Embryonic facial prominence (tissue), 1 donor: ENCODE results near the gene VASP.

Source experiments
- DNase-seq: peaks from one replicate; pipeline ENCODE4 v3.0.0-alpha.2; 2016; ENCODE audit errors: extremely low spot score

Gene VASP

DNA sequence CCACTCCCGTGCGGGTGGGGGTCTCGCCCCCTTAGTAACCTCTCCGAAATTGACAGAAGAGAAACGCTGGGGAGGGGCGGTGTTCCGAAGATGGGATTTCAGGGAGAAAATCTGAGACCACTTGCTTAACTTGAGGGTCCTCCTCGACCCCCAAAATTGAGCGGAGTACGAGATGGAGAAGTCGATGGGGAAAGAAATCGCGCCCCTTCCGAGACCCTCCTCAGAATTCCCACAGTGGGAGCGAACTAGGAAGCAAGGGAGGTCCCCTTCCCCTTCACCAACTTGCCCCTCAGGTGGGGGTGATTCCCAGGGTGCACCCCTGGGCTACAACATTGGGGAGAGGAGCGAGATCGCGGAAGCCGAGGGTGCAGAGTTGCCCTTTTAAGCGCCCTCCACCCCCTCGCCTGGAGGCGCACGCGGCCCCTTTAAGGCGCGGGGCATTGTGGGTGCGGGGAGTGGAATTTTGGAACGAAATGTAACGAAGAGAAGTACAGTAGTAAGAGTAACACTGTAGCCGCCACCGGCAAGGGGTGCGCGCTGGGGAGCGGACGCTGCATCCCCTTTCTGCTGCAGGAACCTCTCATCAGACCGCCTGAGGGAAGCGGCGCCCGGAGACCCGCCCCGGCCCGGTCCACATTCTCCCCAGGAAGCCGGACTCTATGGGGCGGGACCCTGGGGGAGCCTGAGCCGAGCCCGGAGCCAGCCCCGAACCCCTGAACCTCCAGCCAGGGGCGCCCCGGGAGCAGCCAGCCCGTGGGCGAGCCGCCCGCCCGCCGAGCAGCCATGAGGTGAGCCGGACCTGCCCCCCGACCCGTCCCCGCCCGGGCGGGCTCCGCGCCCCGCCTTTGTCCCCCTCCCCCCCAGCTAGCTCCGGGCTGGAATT, at the start of gene VASP:
Gene VASP, plus strand, starts transcription at position 491 of the 883 bp plus-strand sequence. Its CDS starts 293 bp downstream, at position 784.
- DNase-seq = peak; percentile 58

- DNase-seq = no peak
These were observed 49.5 kb upstream of the VASP start for GRCh38 chr19:45457776-45458175.

GRCh38 chr19:45460807-45461347, 46.4 kb upstream of the VASP start:
- no peak for DNase-seq

DNA sequence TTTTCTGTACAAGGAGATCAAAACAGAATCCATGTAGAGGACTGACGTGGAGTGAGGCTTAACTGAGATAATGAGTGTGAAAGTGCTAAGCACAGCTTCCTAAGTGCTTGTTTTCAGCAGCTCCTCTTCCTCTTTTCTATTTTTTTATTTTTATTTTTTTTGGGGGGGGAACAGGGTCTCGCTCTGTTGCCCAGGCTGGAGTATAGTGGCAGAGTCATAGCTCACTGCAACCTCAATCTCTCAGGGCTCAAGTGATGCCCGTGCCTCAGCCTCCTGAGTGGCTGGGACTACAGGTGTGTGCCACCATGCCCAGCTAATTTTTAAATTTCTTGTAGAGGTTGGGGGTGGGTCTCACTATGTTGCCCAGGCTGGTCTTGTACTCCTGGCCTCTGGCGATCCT, 45.1 kb upstream of the VASP start:
- DNase-seq = no peak

DNA sequence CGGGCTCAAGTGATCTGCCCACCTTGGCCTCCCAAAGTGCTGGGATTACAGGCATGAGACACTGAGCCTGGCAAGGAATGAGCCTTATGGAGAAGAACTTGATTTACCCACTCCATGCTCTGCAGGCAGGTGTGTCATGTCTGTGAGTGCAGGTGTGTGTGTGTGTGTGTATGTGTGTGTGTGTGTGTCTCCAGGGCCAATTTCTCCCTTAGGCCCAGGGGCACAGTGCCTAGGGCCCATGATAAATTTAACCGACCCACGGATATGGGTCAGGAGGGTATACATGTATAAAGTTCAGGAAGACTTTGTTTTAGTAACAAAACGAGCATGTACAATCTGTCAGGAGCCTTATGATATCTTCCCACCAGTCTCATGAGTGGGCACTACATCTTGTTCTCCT, 44.0 kb upstream of the VASP start:
- no peak for DNase-seq

GRCh38 chr19:45464274-45464673, 43.0 kb upstream of the VASP start:
- no peak for DNase-seq

GRCh38 chr19:45464852-45465441, 42.3 kb upstream of the VASP start:
- DNase-seq = no peak

- no peak for DNase-seq
These were observed 40.2 kb upstream of the VASP start for GRCh38 chr19:45467115-45467455.

DNA sequence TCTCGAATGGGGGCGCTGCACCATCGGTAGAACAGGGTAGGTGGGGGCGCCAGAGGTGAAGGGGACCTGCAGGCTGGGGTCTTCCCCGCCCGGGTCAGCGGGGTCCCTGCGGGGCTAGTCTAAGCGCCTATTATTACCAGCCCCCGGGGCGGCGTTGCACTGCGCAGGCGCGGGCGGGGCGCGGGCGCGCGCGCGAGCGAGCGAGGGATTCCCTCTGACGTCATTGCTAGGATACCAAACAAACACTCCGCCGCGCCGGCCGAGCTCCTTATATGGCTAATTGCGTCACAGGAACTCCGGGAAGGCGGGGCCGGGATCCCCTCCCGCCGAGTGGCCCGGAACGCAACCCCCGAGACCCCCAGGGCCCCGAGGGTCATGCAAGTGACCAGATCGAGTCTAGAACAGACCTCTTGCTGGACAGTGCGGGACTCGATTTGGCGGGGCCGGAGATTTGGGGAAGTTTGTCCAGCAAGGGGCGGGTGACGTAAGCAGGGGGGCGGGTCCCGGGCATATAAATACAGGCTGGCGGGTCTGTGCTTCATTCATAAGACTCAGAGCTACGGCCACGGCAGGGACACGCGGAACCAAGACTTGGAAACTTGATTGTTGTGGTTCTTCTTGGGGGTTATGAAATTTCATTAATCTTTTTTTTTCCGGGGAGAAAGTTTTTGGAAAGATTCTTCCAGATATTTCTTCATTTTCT, 39.7 kb upstream of the VASP start, which contains the start of gene FOSB:
Gene FOSB, plus strand, starts transcription at position 541 of the 703 bp plus-strand sequence. CDS start 591 bp downstream, outside the sequence.
- DNase-seq = peak; percentile 97

DNA sequence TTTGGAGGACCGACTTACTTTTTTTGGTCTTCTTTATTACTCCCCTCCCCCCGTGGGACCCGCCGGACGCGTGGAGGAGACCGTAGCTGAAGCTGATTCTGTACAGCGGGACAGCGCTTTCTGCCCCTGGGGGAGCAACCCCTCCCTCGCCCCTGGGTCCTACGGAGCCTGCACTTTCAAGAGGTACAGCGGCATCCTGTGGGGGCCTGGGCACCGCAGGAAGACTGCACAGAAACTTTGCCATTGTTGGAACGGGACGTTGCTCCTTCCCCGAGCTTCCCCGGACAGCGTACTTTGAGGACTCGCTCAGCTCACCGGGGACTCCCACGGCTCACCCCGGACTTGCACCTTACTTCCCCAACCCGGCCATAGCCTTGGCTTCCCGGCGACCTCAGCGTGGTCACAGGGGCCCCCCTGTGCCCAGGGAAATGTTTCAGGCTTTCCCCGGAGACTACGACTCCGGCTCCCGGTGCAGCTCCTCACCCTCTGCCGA, 39.1 kb upstream of the VASP start:
- no peak for DNase-seq

DNA sequence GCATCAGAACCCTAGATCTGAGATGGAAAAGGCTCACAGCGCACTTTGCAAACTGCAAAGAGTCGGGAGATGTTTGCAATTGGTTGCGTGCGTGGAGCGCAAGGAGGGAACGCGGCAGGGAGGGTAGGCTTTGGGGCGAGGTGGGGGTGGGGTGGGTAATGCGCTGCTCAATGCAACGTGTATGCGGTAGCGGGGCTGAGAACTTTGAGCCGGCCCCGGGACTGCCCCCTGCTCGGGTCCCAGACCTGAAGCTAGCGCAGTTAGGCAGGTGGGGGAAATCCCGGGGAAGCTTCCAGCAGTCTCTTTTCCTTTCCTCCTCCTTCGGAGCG, 38.5 kb upstream of the VASP start:
- no peak for DNase-seq

GRCh38 chr19:45469132-45469944, 37.9 kb upstream of the VASP start:
- peak; percentile 81 for DNase-seq

DNA sequence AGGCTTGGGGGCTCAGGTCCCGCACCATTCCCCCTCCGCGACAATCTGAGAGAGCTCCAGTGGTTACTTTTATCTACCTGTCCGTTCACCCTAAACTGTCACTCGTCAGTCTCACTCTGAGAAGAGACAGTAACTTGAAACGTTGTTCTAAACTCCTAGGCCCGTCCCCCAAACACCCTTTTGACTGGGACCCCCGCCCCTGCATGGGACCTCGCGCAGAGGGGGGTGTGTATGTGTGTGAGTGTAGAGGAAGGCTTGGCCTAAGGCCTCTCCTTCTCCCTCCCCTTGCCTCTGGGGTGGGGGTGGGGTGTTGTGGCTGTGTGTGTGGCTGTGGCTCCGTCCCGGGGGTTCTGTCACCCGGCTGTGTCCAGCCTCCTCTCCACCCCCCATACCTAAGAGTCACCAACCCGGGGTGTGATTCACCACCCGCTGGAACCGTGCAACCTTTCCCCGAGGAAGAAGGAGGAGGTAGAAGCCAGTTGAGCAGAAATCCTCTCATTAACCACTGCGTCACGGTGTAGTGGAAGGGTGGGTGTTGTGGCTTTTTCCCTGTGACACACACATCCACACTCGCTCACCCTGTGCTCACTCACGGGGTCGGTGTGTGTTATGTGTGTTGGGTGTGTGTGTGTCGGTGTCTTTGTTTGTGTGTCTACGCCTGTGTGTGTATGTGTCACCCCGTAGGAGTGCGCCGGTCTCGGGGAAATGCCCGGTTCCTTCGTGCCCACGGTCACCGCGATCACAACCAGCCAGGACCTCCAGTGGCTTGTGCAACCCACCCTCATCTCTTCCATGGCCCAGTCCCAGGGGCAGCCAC, 37.1 kb upstream of the VASP start:
- DNase-seq = no peak

- DNase-seq = no peak
These were observed 36.6 kb upstream of the VASP start for GRCh38 chr19:45470762-45471081.

DNA sequence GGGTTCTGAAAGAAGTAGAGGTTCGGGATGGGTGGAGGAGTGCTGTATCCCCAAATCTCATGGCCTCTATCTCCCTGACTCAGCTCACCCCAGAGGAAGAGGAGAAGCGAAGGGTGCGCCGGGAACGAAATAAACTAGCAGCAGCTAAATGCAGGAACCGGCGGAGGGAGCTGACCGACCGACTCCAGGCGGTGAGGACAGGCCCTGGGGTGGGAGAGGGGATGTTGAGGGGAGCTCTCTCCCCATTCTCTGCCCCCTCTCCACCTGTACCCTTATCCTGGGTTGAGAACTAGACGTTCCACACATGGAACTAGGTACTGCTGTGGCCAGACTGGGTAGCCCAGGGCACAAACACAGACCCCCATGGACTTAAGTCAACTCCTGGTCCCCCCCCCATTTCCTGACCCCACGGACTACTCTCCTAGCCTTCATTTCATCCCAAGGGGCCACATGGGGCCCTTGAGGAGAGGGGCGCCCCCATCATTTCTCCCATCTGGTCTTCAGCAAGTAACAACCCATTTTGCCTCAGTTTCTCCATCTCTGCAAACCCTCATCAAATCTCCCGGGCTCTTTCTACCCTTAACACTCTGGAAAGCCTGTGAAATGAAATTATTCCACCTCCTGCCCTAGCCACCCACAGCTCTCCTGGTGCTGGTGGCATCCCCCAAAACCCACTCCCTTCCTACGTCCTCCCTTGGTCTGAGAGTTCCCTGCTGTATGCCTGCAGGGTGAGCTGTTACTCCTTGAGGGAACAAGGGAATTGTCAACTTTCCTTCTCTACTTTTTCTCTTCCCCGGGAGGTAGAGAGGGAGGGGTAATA, 36.0 kb upstream of the VASP start:
- no peak for DNase-seq

DNA sequence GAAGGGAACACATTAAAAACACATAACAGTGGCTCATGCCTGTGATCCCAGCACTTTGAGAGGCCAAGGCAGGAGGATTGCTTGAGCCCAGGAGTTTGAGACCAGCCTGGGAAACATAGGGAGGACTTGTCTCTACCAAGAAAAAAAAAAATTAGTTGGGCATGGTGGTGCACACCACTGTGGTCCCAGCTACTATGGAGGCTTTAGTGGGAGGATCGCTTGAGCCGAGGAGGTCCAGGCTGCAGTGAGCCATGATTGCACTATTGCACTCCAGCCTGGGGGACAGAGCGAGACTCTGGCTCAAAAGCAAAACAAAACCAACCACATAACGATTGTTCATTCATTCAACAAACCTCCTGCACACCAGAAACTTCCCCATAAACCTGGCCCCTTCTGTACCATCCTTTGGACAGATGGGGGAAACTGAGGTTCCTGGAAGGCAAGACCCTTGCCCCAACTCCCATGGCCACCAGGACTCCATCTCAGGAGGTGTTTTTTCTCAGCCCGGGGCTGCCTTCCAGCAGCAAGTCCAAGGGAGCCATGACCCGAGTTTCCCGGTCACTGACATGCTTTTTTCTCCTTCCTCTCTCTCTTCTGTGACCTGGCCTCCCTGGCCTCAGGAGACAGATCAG, 35.2 kb upstream of the VASP start:
- no peak for DNase-seq

DNA sequence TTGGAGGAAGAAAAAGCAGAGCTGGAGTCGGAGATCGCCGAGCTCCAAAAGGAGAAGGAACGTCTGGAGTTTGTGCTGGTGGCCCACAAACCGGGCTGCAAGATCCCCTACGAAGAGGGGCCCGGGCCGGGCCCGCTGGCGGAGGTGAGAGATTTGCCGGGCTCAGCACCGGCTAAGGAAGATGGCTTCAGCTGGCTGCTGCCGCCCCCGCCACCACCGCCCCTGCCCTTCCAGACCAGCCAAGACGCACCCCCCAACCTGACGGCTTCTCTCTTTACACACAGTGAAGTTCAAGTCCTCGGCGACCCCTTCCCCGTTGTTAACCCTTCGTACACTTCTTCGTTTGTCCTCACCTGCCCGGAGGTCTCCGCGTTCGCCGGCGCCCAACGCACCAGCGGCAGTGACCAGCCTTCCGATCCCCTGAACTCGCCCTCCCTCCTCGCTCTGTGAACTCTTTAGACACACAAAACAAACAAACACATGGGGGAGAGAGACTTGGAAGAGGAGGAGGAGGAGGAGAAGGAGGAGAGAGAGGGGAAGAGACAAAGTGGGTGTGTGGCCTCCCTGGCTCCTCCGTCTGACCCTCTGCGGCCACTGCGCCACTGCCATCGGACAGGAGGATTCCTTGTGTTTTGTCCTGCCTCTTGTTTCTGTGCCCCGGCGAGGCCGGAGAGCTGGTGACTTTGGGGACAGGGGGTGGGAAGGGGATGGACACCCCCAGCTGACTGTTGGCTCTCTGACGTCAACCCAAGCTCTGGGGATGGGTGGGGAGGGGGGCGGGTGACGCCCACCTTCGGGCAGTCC, 34.5 kb upstream of the VASP start:
- no peak for DNase-seq

- no peak for DNase-seq
These were observed 34.0 kb upstream of the VASP start for GRCh38 chr19:45473367-45473681.
